Progenitor cell of endocrine pancreas (in vitro differentiated cells): ENCODE measurements around the gene ETV6. TPM values are rescaled to one million over a fixed set of nuclear protein-coding genes. Genes with fewer than 3 reads are reported as not detected.

Experiments used
- DNase-seq: peaks from one replicate; pipeline ENCODE4 v3.0.0; 2021; ENCODE audit warnings: low spot score; ENCODE audit not compliant: unreplicated experiment
- H3K27ac Mint-ChIP-seq: 2 replicates; pipeline ENCODE4 v1.8.0; 2021; ENCODE audit warnings: mild to moderate bottlenecking, moderate library complexity, mixed read lengths
- H3K27me3 Mint-ChIP-seq: 2 replicates; pipeline ENCODE4 v1.8.0; 2021; ENCODE audit warnings: mixed read lengths
- H3K36me3 Mint-ChIP-seq: 2 replicates; pipeline ENCODE4 v1.8.0; 2022; ENCODE audit warnings: mixed read lengths; ENCODE audit not compliant: insufficient read depth
- H3K4me1 Mint-ChIP-seq: 2 replicates; pipeline ENCODE4 v1.8.0; 2021; ENCODE audit warnings: low read depth, mixed read lengths
- H3K4me3 Mint-ChIP-seq: 2 replicates; pipeline ENCODE4 v1.8.0; 2021; ENCODE audit warnings: low read depth, mild to moderate bottlenecking, moderate library complexity, mixed read lengths
- H3K9me3 Mint-ChIP-seq: 2 replicates; pipeline ENCODE4 v1.8.0; 2021; ENCODE audit warnings: low read depth, mixed read lengths
- CTCF ChIP-seq: fragments of 200-600 bp; sonication (generic); IDR thresholded peaks from one replicate; pipeline ENCODE4 v1.5.0; 2021; ENCODE audit warnings: antibody characterized with exemption, mild to moderate bottlenecking; ENCODE audit not compliant: unreplicated experiment
- total RNA-seq: library from RNA; stranded (reverse); gene quantifications from 2 replicates; pipeline ENCODE4 v1.2.1, GENCODE V29; 2021

The ETV6 gene
- total RNA-seq, 1 donor from 2014 or later = 55.2 TPM

GRCh38 chr12:11642785-11643184, 6.7 kb upstream of the ETV6 start:
- no peak overlapping the region for H3K4me3 Mint-ChIP-seq
- H3K9me3 Mint-ChIP-seq = no peaks in the 10 kb centered on the region
- peaks cover 2% of the 10 kb centered on the region for H3K4me1 Mint-ChIP-seq
- no peaks in the 10 kb centered on the region for H3K36me3 Mint-ChIP-seq
- no peak for DNase-seq
- TF ChIP-seq CTCF = no peak
- H3K27me3 Mint-ChIP-seq = no peaks in the 10 kb centered on the region
- no peak overlapping the region for H3K27ac Mint-ChIP-seq

- TF ChIP-seq CTCF = no peak
- Mint-ChIP-seq H3K4me1 (peaks cover 3% of the 10 kb centered on the region), H3K9me3 (no peaks in the 10 kb centered on the region), H3K27me3 (no peaks in the 10 kb centered on the region), H3K36me3 (no peaks in the 10 kb centered on the region), H3K4me3 (no peak overlapping the region), H3K27ac (no peak overlapping the region)
- no peak for DNase-seq
Observed at GRCh38 chr12:11645391-11645790, 4.1 kb upstream of the ETV6 start.

- DNase-seq = peak; percentile 64
- Mint-ChIP-seq H3K27me3 (no peaks in the 10 kb centered on the region), H3K27ac (peak overlapping the region; percentile 99), H3K4me3 (peak overlapping the region; percentile 91), H3K4me1 (peaks cover 34% of the 10 kb centered on the region), H3K9me3 (no peaks in the 10 kb centered on the region), H3K36me3 (no peaks in the 10 kb centered on the region)
- peak; percentile 13 for TF ChIP-seq CTCF
Observed at GRCh38 chr12:11648514-11649412, 711 bp upstream of the ETV6 start.

GRCh38 chr12:11650286-11651281, 1.1 kb downstream of the ETV6 start:
- peak overlapping the region; percentile 87 for H3K4me3 Mint-ChIP-seq
- no peaks in the 10 kb centered on the region for H3K9me3 Mint-ChIP-seq
- H3K4me1 Mint-ChIP-seq = peaks cover 34% of the 10 kb centered on the region
- TF ChIP-seq CTCF = no peak
- H3K27ac Mint-ChIP-seq = peak overlapping the region; percentile 97
- H3K36me3 Mint-ChIP-seq = no peaks in the 10 kb centered on the region
- H3K27me3 Mint-ChIP-seq = no peaks in the 10 kb centered on the region
- no peak for DNase-seq

GRCh38 chr12:11651381-11651780, 1.9 kb downstream of the ETV6 start:
- H3K27ac Mint-ChIP-seq = peak overlapping the region; percentile 97
- H3K27me3 Mint-ChIP-seq = no peaks in the 10 kb centered on the region
- H3K4me3 Mint-ChIP-seq = peak overlapping the region; percentile 87
- DNase-seq = no peak
- H3K36me3 Mint-ChIP-seq = no peaks in the 10 kb centered on the region
- H3K4me1 Mint-ChIP-seq = peaks cover 36% of the 10 kb centered on the region
- TF ChIP-seq CTCF = no peak
- no peaks in the 10 kb centered on the region for H3K9me3 Mint-ChIP-seq
